GM12872 (cell line): Measurements from ENCODE around the gene SIRT7.
A peak's percentile ranks its signal among the peaks of the same experiment; 100 is the strongest.

Experiments used
- CTCF ChIP-seq: IDR thresholded peaks from 3 replicates; pipeline ENCODE4 v1.5.1; 2011; ENCODE audit warnings: low read depth, mild to moderate bottlenecking, low read length, moderate library complexity; ENCODE audit not compliant: insufficient read depth

SIRT7 gene

GRCh38 chr17:81865358-81865732, 52.6 kb downstream of the SIRT7 start:
- no peak for TF ChIP-seq CTCF

DNA sequence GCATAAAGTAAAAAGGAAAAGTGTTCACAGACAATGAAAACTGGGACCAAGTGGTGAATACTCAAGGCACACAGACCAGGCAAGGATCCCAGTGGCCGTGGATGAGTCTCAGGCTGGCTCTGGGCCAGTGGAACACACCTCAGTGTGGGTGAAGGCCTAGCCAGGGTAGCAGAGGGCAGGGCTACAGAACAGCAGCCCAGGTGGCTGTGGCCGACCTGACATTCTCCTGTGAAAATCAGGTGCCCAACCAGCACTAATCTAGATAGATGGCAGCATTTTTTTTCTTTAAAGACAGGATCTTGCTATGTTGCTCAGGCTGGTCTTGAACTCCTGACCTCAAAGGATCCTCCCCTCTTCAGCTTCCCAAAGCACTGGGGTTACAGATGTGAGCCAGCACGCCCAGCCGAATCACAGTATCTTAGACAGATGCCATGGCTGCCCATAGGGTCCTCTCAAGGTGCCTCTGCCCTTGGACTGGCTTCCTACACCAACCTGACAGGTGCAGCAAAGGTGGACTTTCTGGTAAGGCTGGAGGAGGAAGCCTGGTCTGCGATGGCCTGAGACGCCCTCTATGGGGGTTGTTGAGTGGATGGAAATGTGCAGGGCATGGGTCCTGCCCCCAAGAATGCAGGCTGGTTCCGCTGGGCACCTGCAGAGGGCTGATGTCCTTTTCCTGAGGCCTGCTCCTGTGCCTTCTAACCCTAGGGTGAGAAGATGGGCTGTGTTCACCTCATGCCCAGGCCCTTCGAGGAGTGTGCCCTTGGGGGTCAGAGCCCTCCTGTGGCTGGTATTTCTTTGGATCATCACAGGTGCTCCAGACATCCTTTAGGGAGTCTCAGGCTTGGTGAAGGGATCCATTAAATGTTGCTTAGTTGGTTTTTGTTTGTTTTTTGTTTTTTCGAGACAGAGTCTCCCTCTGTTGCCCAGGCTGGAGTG, 53.9 kb downstream of the SIRT7 start:
- 0 out of 3 replicates have a peak, but pooled peaks have one; percentile 8 for TF ChIP-seq CTCF

- no peak for TF ChIP-seq CTCF
Observed at GRCh38 chr17:81863123-81863675, 54.8 kb downstream of the SIRT7 start.
